IMR-90 (cell line): ENCODE measurements around the gene ABCG8. TPM values are rescaled to one million over a fixed set of nuclear protein-coding genes. Genes with fewer than 3 reads are reported as not detected.

Experiments used
- ATAC-seq: fragments of 200-7000 bp; cut with Tn5 transposase; 2 replicates; pipeline ENCODE4 v1.9.1; 2020; ENCODE audit warnings: low read depth, mild to moderate bottlenecking, moderate library complexity
- BruUV-seq: library from RNA; stranded (reverse); fragments of 400-500 nt; replicated peaks from 2 replicates; lab custom pipeline; 2021; lab: Mats Ljungman, UMichigan
- CTCF ChIA-PET: fragments of 300-600 bp; formaldehyde crosslinking; extraction: SDS; loops from one replicate; lab custom pipeline; 2021; ENCODE audit warnings: antibody characterized with exemption; lab: Yijun Ruan, JAX
- POLR2A ChIA-PET: fragments of 300-600 bp; sonication (Branson Sonifier 250); formaldehyde crosslinking; loops from one replicate; lab custom pipeline; 2022; ENCODE audit warnings: antibody characterized with exemption; ENCODE audit not compliant: unreplicated experiment; lab: Charles Lee
- DNase-seq: peaks from one replicate; pipeline ENCODE4 v3.0.0; 2013
- H2AFZ ChIP-seq: replicated peaks from 2 replicates; pipeline ENCODE3; 2013; ENCODE audit warnings: low read length, mild to moderate bottlenecking; ENCODE audit not compliant: poor library complexity
- H2AK5ac ChIP-seq: 2 replicates; pipeline ENCODE4 v1.6.1; 2013; ENCODE audit warnings: low read depth, low read length, inconsistent platforms
- H2AK9ac ChIP-seq: replicated peaks from 2 replicates; pipeline ENCODE3; 2013; ENCODE audit warnings: mild to moderate bottlenecking, low read depth, low read length, moderate library complexity; ENCODE audit not compliant: poor library complexity
- H2BK120ac ChIP-seq: 2 replicates; pipeline ENCODE4 v1.6.1; 2013; ENCODE audit warnings: low read depth, low read length, inconsistent platforms
- H2BK15ac ChIP-seq: 3 replicates; pipeline ENCODE4 v1.6.1; 2013; ENCODE audit warnings: low read depth, low read length, inconsistent platforms
- H2BK20ac ChIP-seq: 2 replicates; pipeline ENCODE4 v1.6.1; 2013; ENCODE audit warnings: low read depth, mild to moderate bottlenecking, inconsistent platforms, low read length, moderate library complexity
- H2BK5ac ChIP-seq: 2 replicates; pipeline ENCODE4 v1.6.1; 2013; ENCODE audit warnings: mild to moderate bottlenecking, low read depth, low read length, inconsistent platforms; ENCODE audit not compliant: poor library complexity, severe bottlenecking
- H3K14ac ChIP-seq: replicated peaks from 2 replicates; pipeline ENCODE4 v1.6.1; 2013; ENCODE audit warnings: low read depth, low read length, inconsistent platforms
- H3K18ac ChIP-seq: 2 replicates; pipeline ENCODE4 v1.6.1; 2013; ENCODE audit warnings: low read depth, low read length, control low read depth
- H3K23ac ChIP-seq: 2 replicates; pipeline ENCODE4 v1.6.1; 2013; ENCODE audit warnings: low read depth, low read length, inconsistent platforms
- H3K27ac ChIP-seq: 2 replicates; pipeline ENCODE4 v1.5.1; 2013; ENCODE audit warnings: mild to moderate bottlenecking, control low read depth, low read length; ENCODE audit not compliant: insufficient read depth
- H3K27me3 ChIP-seq: 2 replicates; pipeline ENCODE4 v1.6.1; 2013; ENCODE audit warnings: low read length; ENCODE audit not compliant: control insufficient read depth, insufficient read depth
- H3K36me3 ChIP-seq: 2 replicates; pipeline ENCODE4 v1.6.1; 2013; ENCODE audit warnings: low read length, mixed read lengths; ENCODE audit not compliant: control insufficient read depth, insufficient read depth
- H3K4ac ChIP-seq: 2 replicates; pipeline ENCODE4 v1.6.1; 2013; ENCODE audit warnings: low read depth, low read length, inconsistent platforms
- H3K4me1 ChIP-seq: 2 replicates; pipeline ENCODE4 v1.6.1; 2013; ENCODE audit warnings: low read length, mixed read lengths; ENCODE audit not compliant: control insufficient read depth, insufficient read depth
- H3K4me2 ChIP-seq: 2 replicates; pipeline ENCODE4 v1.6.1; 2013; ENCODE audit warnings: low read depth, mild to moderate bottlenecking, control low read depth, low read length, moderate library complexity
- H3K4me3 ChIP-seq: 2 replicates; pipeline ENCODE4 v1.5.1; 2013; ENCODE audit warnings: low read depth, mild to moderate bottlenecking, control low read depth, low read length, moderate library complexity; ENCODE audit not compliant: insufficient read depth
- H3K56ac ChIP-seq: 2 replicates; pipeline ENCODE4 v1.6.1; 2013; ENCODE audit warnings: low read length, inconsistent platforms; ENCODE audit not compliant: insufficient read depth; ENCODE audit errors: extremely low read depth
- H3K79me1 ChIP-seq, 2 experiments: 2 replicates each; pipeline ENCODE4 v1.6.1; 2013; ENCODE audit warnings: low read length in 2 of 2, inconsistent platforms in 1 of 2, low read depth in 1 of 2
- H3K9ac ChIP-seq: 2 replicates; pipeline ENCODE4 v1.6.1; 2013; ENCODE audit warnings: low read depth, low read length, control low read depth
- H3K9me1 ChIP-seq: 2 replicates; pipeline ENCODE4 v1.6.1; 2013; ENCODE audit warnings: low read length, inconsistent platforms; ENCODE audit not compliant: insufficient read depth
- H3K9me3 ChIP-seq: 2 replicates; pipeline ENCODE4 v1.6.1; 2013; ENCODE audit warnings: low read length; ENCODE audit not compliant: control insufficient read depth, insufficient read depth
- H4K20me1 ChIP-seq: 2 replicates; pipeline ENCODE4 v1.6.1; 2013; ENCODE audit warnings: low read length, inconsistent platforms; ENCODE audit not compliant: insufficient read depth
- H4K5ac ChIP-seq: 2 replicates; pipeline ENCODE4 v1.6.1; 2013; ENCODE audit warnings: mild to moderate bottlenecking, low read depth, low read length, control low read depth
- H4K8ac ChIP-seq, 2 experiments: 2 replicates each; pipeline ENCODE4 v1.6.1; 2013; ENCODE audit warnings: low read depth in 2 of 2, low read length in 2 of 2, control low read depth in 1 of 2, inconsistent platforms in 1 of 2
- H4K91ac ChIP-seq: 2 replicates; pipeline ENCODE4 v1.6.1; 2013; ENCODE audit warnings: low read depth, low read length, inconsistent platforms; ENCODE audit not compliant: insufficient read depth
- BHLHE40 ChIP-seq: fragments of 150-350 bp; IDR thresholded peaks from 2 replicates; pipeline ENCODE4 v1.6.1; 2016; ENCODE audit warnings: mild to moderate bottlenecking, low read depth, low read length
- MAFK ChIP-seq: IDR thresholded peaks from 2 replicates; pipeline ENCODE4 v1.6.1; 2012; ENCODE audit warnings: low read depth, low read length, improper control_type of control experiment
- WGBS, 2 experiments: methylation state at CpG; one replicate each; pipeline versions ENCODE4 v1.1.5 to v1.1.7; 2013; ENCODE audit warnings: missing lambda C conversion rate in 2 of 2; ENCODE audit not compliant: insufficient read length in 1 of 2; ENCODE audit errors: extremely low coverage in 2 of 2; 5-methylcytosine and 5-hydroxymethylcytosine counted together
- dilution Hi-C: fragments of 300-500 bp; cut with HindIII; formaldehyde crosslinking; loops from one replicate; pipeline ENCODE4 v1.14.3; 2018; ENCODE audit warnings: low sequenced_read_pairs; ENCODE audit not compliant: unreplicated experiment
- in situ Hi-C: fragments of 300-500 bp; cut with MboI; formaldehyde crosslinking; loops from 3 replicates; pipeline ENCODE4 v1.14.3; 2019; ENCODE audit warnings: low sequenced_read_pairs, inconsistent platforms, mixed read lengths
- intact Hi-C: fragments of 100-400 bp; cut with micrococcal nuclease; formaldehyde crosslinking; loops from 2 replicates; pipeline ENCODE4 v1.10.0; 2022
- polyA plus RNA-seq, 3 experiments: library from polyadenylated mRNA; depleted of rRNA; stranded (reverse); fragments of >200 nt; gene quantifications; 2 replicates each; pipeline ENCODE4 v1.2.3, GENCODE V29; 2012; ENCODE audit warnings: low replicate concordance in 1 of 3
- total RNA-seq: library from RNA; depleted of rRNA; stranded (reverse); fragments of >200 nt; gene quantifications from 2 replicates; pipeline ENCODE4 v1.2.3, GENCODE V29; 2012

ABCG8 gene
- total and polyA plus RNA-seq, 2 of the 4 experiments (the other 2 are of a cell fraction), result not detected

GRCh38 chr2:43924463-43924862 lies 85.7 kb downstream of the ABCG8 start:
- H2BK120ac ChIP-seq, result no peak overlapping the region
- WGBS, 2 experiments, result no CpG with 5 or more reads among the region's 2 CpGs
- no peak overlapping the region for H2AFZ ChIP-seq
- H3K4me3 ChIP-seq, result no peak overlapping the region
- no peak overlapping the region for H3K4ac ChIP-seq
- dilution Hi-C loops (no loop called here), in situ Hi-C loops (no loop called here), intact Hi-C loops (no loop called here)
- H3K9me1 ChIP-seq, result no peaks in the 10 kb centered on the region
- H4K91ac ChIP-seq, result no peak overlapping the region
- H2BK5ac ChIP-seq, result no peak overlapping the region
- H3K4me1 ChIP-seq, result no peaks in the 10 kb centered on the region
- H3K9me3 ChIP-seq, result no peaks in the 10 kb centered on the region
- H2AK9ac ChIP-seq, result no peak overlapping the region
- no peak overlapping the region for H3K4me2 ChIP-seq
- ATAC-seq (no peak), DNase-seq (no peak)
- H3K56ac ChIP-seq, result no peak overlapping the region
- CTCF ChIA-PET, result interaction anchor here (0.6 kb wide), 1 partner anchor 20 kb away, joined by 3 read pairs; no protein-coding TSS in a partner anchor
- BruUV-seq, result no TSS peak
- no peaks in the 10 kb centered on the region for H3K79me1 ChIP-seq
- H3K18ac ChIP-seq, result no peak overlapping the region
- peaks cover 14% of the 10 kb centered on the region for H3K36me3 ChIP-seq
- no peak overlapping the region for H3K23ac ChIP-seq
- no peak overlapping the region for H2BK20ac ChIP-seq
- no peak overlapping the region for H3K27ac ChIP-seq
- POLR2A ChIA-PET, result no interaction called here
- no peak overlapping the region for H2BK15ac ChIP-seq
- TF ChIP-seq BHLHE40, result no peak
- peak; percentile 33; the same call in 1 of the 2 replicates for TF ChIP-seq MAFK
- no peak overlapping the region for H3K14ac ChIP-seq
- no peak overlapping the region for H4K8ac ChIP-seq
- no peaks in the 10 kb centered on the region for H3K27me3 ChIP-seq
- no peaks in the 10 kb centered on the region for H4K20me1 ChIP-seq
- H4K5ac ChIP-seq, result no peak overlapping the region
- no peak overlapping the region for H3K9ac ChIP-seq
- no peak overlapping the region for H2AK5ac ChIP-seq
